ENCODE measurements around the gene KCNMA1.

The KCNMA1 gene

GRCh38 chr10:77451886-77452285 lies 185.7 kb downstream of the KCNMA1 start:
- Histone ChIP-seq H3K23ac (ENCODE audit: low read depth, low read length, poor library complexity) (no peak overlapping the region), H3K4ac (ENCODE audit: low read length) (no peak overlapping the region), H3K27ac (replicated peaks; ENCODE audit: low read length) (no peak overlapping the region), H3K36me3 (replicated peaks in 1 of 2; ENCODE audit: control insufficient read depth in 2 of 2, insufficient read depth in 2 of 2, low read length in 2 of 2) (no peaks in the 10 kb centered on the region), H2BK12ac (ENCODE audit: low read length) (no peak overlapping the region), H3K4me3 (ENCODE audit: low read length in 2 of 2) (no peak overlapping the region), H2BK120ac (ENCODE audit: low read depth, low read length) (no peak overlapping the region), H3K79me1 (ENCODE audit: low read depth, low read length) (peaks cover 1% of the 10 kb centered on the region), H4K91ac (ENCODE audit: low read depth, low read length, poor library complexity) (no peak overlapping the region), H2AK5ac (ENCODE audit: low read depth, low read length) (no peak overlapping the region), H3K4me1 (ENCODE audit: control insufficient read depth in 2 of 2, insufficient read depth in 1 of 2, low read depth in 1 of 2, low read length in 2 of 2) (peaks cover 0 to 2% of the 10 kb centered on the region in 2 donors), H4K8ac (ENCODE audit: low read depth, low read length) (no peak overlapping the region), H3K27me3 (ENCODE audit: control insufficient read depth in 3 of 3, insufficient read depth in 3 of 3, low read depth in 1 of 3, low read length in 3 of 3) (peaks cover 0 to 3% (median 0%) of the 10 kb centered on the region in 3 experiments), H3K4me2 (ENCODE audit: insufficient read depth, low read length, poor library complexity, severe bottlenecking) (no peak overlapping the region), H3K9me3 (replicated peaks in 1 of 2; ENCODE audit: control insufficient read depth in 2 of 2, insufficient read depth in 1 of 2, low read depth in 1 of 2, low read length in 2 of 2) (no peaks in the 10 kb centered on the region), H3K9ac (ENCODE audit: low read depth, low read length, poor library complexity) (no peak overlapping the region), H3K18ac (ENCODE audit: low read length) (no peak overlapping the region), H2BK15ac (ENCODE audit: low read length) (no peak overlapping the region), H2BK5ac (ENCODE audit: low read length) (no peak overlapping the region), H3K14ac (ENCODE audit: low read length) (no peak overlapping the region), H2AFZ (ENCODE audit: low read length) (no peak overlapping the region)
- no CpG with 5 or more reads among the region's 2 CpGs for WGBS, 2 donors (ENCODE audit: extremely low coverage in 2 of 2, insufficient read length in 2 of 2, insufficient replicate concordance in 1 of 2)
- no peak for DNase-seq (ENCODE audit: low spot score)

DNA sequence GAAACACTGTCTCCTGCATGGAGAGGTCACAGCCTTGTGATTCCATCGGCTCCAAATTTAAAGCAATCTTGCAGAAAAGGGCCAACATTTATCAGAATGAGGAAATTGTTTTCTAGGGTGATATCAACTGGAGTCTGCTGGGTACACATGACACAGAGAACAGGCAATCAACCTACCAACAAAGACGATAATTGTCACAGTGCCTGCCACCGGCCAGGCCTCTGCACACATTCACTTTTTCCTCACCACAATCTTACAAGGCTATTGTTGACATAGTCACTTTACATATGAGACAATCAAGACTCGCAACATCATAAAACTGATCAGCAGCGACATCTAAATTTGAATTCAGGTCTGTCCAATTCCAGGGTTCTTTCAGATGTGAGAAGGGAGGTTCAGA lies 189.4 kb downstream of the KCNMA1 start:
- Histone ChIP-seq H2BK120ac (ENCODE audit: low read depth, low read length) (no peak overlapping the region), H3K4me2 (ENCODE audit: insufficient read depth, low read length, poor library complexity, severe bottlenecking) (no peak overlapping the region), H2AK5ac (ENCODE audit: low read depth, low read length) (no peak overlapping the region), H3K14ac (ENCODE audit: low read length) (no peak overlapping the region), H2BK12ac (ENCODE audit: low read length) (no peak overlapping the region), H3K9me3 (replicated peaks in 1 of 2; ENCODE audit: control insufficient read depth in 2 of 2, insufficient read depth in 1 of 2, low read depth in 1 of 2, low read length in 2 of 2) (no peaks in the 10 kb centered on the region), H3K27ac (replicated peaks; ENCODE audit: low read length) (no peak overlapping the region), H2BK15ac (ENCODE audit: low read length) (no peak overlapping the region), H4K91ac (ENCODE audit: low read depth, low read length, poor library complexity) (no peak overlapping the region), H2BK5ac (ENCODE audit: low read length) (no peak overlapping the region), H3K27me3 (ENCODE audit: control insufficient read depth in 3 of 3, insufficient read depth in 3 of 3, low read depth in 1 of 3, low read length in 3 of 3) (no peaks in the 10 kb centered on the region), H3K4ac (ENCODE audit: low read length) (no peak overlapping the region), H3K18ac (ENCODE audit: low read length) (no peak overlapping the region), H3K23ac (ENCODE audit: low read depth, low read length, poor library complexity) (no peak overlapping the region), H3K79me1 (ENCODE audit: low read depth, low read length) (no peaks in the 10 kb centered on the region), H2AFZ (ENCODE audit: low read length) (no peak overlapping the region), H3K36me3 (replicated peaks in 1 of 2; ENCODE audit: control insufficient read depth in 2 of 2, insufficient read depth in 2 of 2, low read length in 2 of 2) (no peaks in the 10 kb centered on the region), H4K8ac (ENCODE audit: low read depth, low read length) (no peak overlapping the region), H3K9ac (ENCODE audit: low read depth, low read length, poor library complexity) (no peak overlapping the region), H3K4me1 (ENCODE audit: control insufficient read depth in 2 of 2, insufficient read depth in 1 of 2, low read depth in 1 of 2, low read length in 2 of 2) (peaks cover 0 to 3% of the 10 kb centered on the region in 2 donors), H3K4me3 (ENCODE audit: low read length in 2 of 2) (no peak overlapping the region)
- no peak for DNase-seq (ENCODE audit: low spot score)
- no CpG with 5 or more reads among the region's 5 CpGs for WGBS, 2 donors (ENCODE audit: extremely low coverage in 2 of 2, insufficient read length in 2 of 2, insufficient replicate concordance in 1 of 2)

DNA sequence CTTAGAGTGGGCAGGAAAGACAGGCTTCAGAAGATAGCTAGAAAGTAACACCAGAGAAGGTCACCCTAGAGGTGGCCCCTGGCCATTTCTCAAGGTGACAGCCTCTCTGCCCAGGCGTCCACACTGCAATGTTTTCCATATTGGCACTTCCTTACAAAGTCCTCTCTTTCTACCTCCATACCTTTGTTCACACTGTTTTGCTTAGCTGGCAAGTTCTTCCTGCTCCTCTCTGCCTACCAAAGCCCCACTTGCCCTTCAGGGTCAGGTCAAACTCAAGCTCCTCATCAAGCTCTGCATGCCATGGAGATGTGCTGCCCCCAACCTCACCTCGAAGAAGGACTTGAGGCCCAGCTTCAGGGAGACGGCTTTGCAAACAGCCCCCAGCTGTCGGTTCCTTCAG lies 190.9 kb downstream of the KCNMA1 start:
- no peaks in the 10 kb centered on the region for H3K79me1 ChIP-seq (ENCODE audit: low read depth, low read length)
- H3K23ac ChIP-seq (ENCODE audit: low read depth, low read length, poor library complexity): no peak overlapping the region
- H3K27me3 ChIP-seq (ENCODE audit: control insufficient read depth in 3 of 3, insufficient read depth in 3 of 3, low read depth in 1 of 3, low read length in 3 of 3): no peaks in the 10 kb centered on the region
- H3K27ac ChIP-seq (replicated peaks; ENCODE audit: low read length): no peak overlapping the region
- H2BK120ac ChIP-seq (ENCODE audit: low read depth, low read length): no peak overlapping the region
- no peaks in the 10 kb centered on the region for H3K36me3 ChIP-seq (replicated peaks in 1 of 2; ENCODE audit: control insufficient read depth in 2 of 2, insufficient read depth in 2 of 2, low read length in 2 of 2)
- H3K9me3 ChIP-seq (replicated peaks in 1 of 2; ENCODE audit: control insufficient read depth in 2 of 2, insufficient read depth in 1 of 2, low read depth in 1 of 2, low read length in 2 of 2): no peaks in the 10 kb centered on the region
- H3K9ac ChIP-seq (ENCODE audit: low read depth, low read length, poor library complexity): no peak overlapping the region
- no peak for DNase-seq (ENCODE audit: low spot score)
- WGBS, 2 donors (ENCODE audit: extremely low coverage in 2 of 2, insufficient read length in 2 of 2, insufficient replicate concordance in 1 of 2): no CpG with 5 or more reads among the region's 4 CpGs
- no peak overlapping the region for H3K14ac ChIP-seq (ENCODE audit: low read length)
- H3K4me1 ChIP-seq (ENCODE audit: control insufficient read depth in 2 of 2, insufficient read depth in 1 of 2, low read depth in 1 of 2, low read length in 2 of 2): peaks cover 0 to 7% of the 10 kb centered on the region in 2 donors
- no peak overlapping the region for H2AK5ac ChIP-seq (ENCODE audit: low read depth, low read length)
- no peak overlapping the region for H3K4me2 ChIP-seq (ENCODE audit: insufficient read depth, low read length, poor library complexity, severe bottlenecking)
- H3K18ac ChIP-seq (ENCODE audit: low read length): no peak overlapping the region
- no peak overlapping the region for H4K8ac ChIP-seq (ENCODE audit: low read depth, low read length)
- no peak overlapping the region for H2AFZ ChIP-seq (ENCODE audit: low read length)
- no peak overlapping the region for H3K4ac ChIP-seq (ENCODE audit: low read length)
- H2BK5ac ChIP-seq (ENCODE audit: low read length): no peak overlapping the region
- no peak overlapping the region for H2BK15ac ChIP-seq (ENCODE audit: low read length)
- H2BK12ac ChIP-seq (ENCODE audit: low read length): no peak overlapping the region
- H3K4me3 ChIP-seq (ENCODE audit: low read length in 2 of 2): no peak overlapping the region
- no peak overlapping the region for H4K91ac ChIP-seq (ENCODE audit: low read depth, low read length, poor library complexity)

DNA sequence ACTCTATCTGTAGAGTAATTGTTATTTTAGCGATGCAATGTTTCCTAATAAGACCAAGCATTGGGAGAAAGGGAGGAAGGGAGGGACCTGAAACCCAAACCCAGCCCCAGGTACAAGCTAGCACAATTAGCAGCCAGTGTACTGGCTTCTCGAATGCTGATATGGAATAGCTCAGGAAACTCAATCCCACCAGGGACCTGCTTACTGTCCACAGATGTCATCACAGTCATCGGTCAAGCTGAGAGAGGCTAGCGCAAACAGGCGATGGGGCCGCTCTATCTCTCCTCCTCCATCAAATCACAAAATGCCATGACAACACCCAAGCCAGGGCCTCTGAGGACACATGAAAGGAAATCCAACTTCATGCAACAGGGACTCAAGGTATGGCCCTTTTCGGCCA lies 192.1 kb downstream of the KCNMA1 start:
- Histone ChIP-seq H3K36me3 (replicated peaks in 1 of 2; ENCODE audit: control insufficient read depth in 2 of 2, insufficient read depth in 2 of 2, low read length in 2 of 2) (no peaks in the 10 kb centered on the region), H3K4ac (ENCODE audit: low read length) (no peak overlapping the region), H4K8ac (ENCODE audit: low read depth, low read length) (no peak overlapping the region), H2BK12ac (ENCODE audit: low read length) (no peak overlapping the region), H3K23ac (ENCODE audit: low read depth, low read length, poor library complexity) (no peak overlapping the region), H3K4me1 (ENCODE audit: control insufficient read depth in 2 of 2, insufficient read depth in 1 of 2, low read depth in 1 of 2, low read length in 2 of 2) (peaks cover 0 to 14% of the 10 kb centered on the region in 2 donors), H3K14ac (ENCODE audit: low read length) (no peak overlapping the region), H2AFZ (ENCODE audit: low read length) (no peak overlapping the region), H3K9ac (ENCODE audit: low read depth, low read length, poor library complexity) (no peak overlapping the region), H2BK120ac (ENCODE audit: low read depth, low read length) (no peak overlapping the region), H3K27ac (replicated peaks; ENCODE audit: low read length) (no peak overlapping the region), H3K79me1 (ENCODE audit: low read depth, low read length) (no peaks in the 10 kb centered on the region), H2AK5ac (ENCODE audit: low read depth, low read length) (no peak overlapping the region), H3K4me3 (ENCODE audit: low read length in 2 of 2) (no peak overlapping the region), H3K9me3 (replicated peaks in 1 of 2; ENCODE audit: control insufficient read depth in 2 of 2, insufficient read depth in 1 of 2, low read depth in 1 of 2, low read length in 2 of 2) (no peaks in the 10 kb centered on the region), H2BK5ac (ENCODE audit: low read length) (no peak overlapping the region), H3K4me2 (ENCODE audit: insufficient read depth, low read length, poor library complexity, severe bottlenecking) (no peak overlapping the region), H2BK15ac (ENCODE audit: low read length) (no peak overlapping the region), H4K91ac (ENCODE audit: low read depth, low read length, poor library complexity) (no peak overlapping the region), H3K18ac (ENCODE audit: low read length) (no peak overlapping the region), H3K27me3 (ENCODE audit: control insufficient read depth in 3 of 3, insufficient read depth in 3 of 3, low read depth in 1 of 3, low read length in 3 of 3) (no peaks in the 10 kb centered on the region)
- WGBS, 2 donors (ENCODE audit: extremely low coverage in 2 of 2, insufficient read length in 2 of 2, insufficient replicate concordance in 1 of 2): no CpG with 5 or more reads among the region's 7 CpGs
- no peak for DNase-seq (ENCODE audit: low spot score)

Measured in neuronal stem cell (in vitro differentiated cells).